Calu3 (cell line): ENCODE results near the gene RGS3. TPM values are rescaled to one million over a fixed set of nuclear protein-coding genes. Genes with fewer than 3 reads are reported as not detected.

Experiments
- BruUV-seq: library from RNA; stranded (reverse); fragments of 400-500 nt; replicated peaks from 2 replicates; lab custom pipeline; 2021; lab: Mats Ljungman, UMichigan
- CTCF ChIA-PET: fragments of 300-600 bp; sonication (Branson Sonifier 250); formaldehyde crosslinking; loops from one replicate; lab custom pipeline; 2022; ENCODE audit warnings: antibody characterized with exemption; lab: Charles Lee
- DNase-seq: peaks from one replicate; pipeline ENCODE4 v3.0.0; 2022
- H3K27ac Mint-ChIP-seq: one replicate; pipeline ENCODE4 v1.8.0; 2022; ENCODE audit warnings: mixed read lengths; ENCODE audit not compliant: unreplicated experiment
- H3K27me3 Mint-ChIP-seq: one replicate; pipeline ENCODE4 v1.8.0; 2022; ENCODE audit warnings: mixed read lengths; ENCODE audit not compliant: unreplicated experiment
- H3K36me3 Mint-ChIP-seq: one replicate; pipeline ENCODE4 v1.8.0; 2022; ENCODE audit warnings: mild to moderate bottlenecking, moderate library complexity, mixed read lengths; ENCODE audit not compliant: insufficient read depth, unreplicated experiment
- H3K4me1 Mint-ChIP-seq: one replicate; pipeline ENCODE4 v1.8.0; 2022; ENCODE audit warnings: mild to moderate bottlenecking, low read depth, mixed read lengths; ENCODE audit not compliant: unreplicated experiment
- H3K4me3 Mint-ChIP-seq: one replicate; pipeline ENCODE4 v1.8.0; 2022; ENCODE audit warnings: mild to moderate bottlenecking, low read depth, moderate library complexity, mixed read lengths; ENCODE audit not compliant: unreplicated experiment
- H3K9me3 Mint-ChIP-seq: one replicate; pipeline ENCODE4 v1.8.0; 2022; ENCODE audit warnings: low read depth, mixed read lengths; ENCODE audit not compliant: unreplicated experiment
- intact Hi-C: fragments of 100-400 bp; cut with micrococcal nuclease; formaldehyde crosslinking; loops from one replicate; pipeline ENCODE4 v1.10.0; 2022; ENCODE audit not compliant: unreplicated experiment
- total RNA-seq: library from RNA; stranded (reverse); gene quantifications from 2 replicates; pipeline ENCODE4 v1.2.3, GENCODE V29; 2022
- TF ChIP-seq, protein P1 (sequence below): fragments of 200-600 bp; IDR thresholded peaks from one replicate; pipeline ENCODE4 v1.8.0; 2022; ENCODE audit warnings: antibody characterized with exemption; ENCODE audit not compliant: unreplicated experiment

RGS3 gene
- total RNA-seq, 1 experiment from 2014 or later: 61.8 TPM

DNA sequence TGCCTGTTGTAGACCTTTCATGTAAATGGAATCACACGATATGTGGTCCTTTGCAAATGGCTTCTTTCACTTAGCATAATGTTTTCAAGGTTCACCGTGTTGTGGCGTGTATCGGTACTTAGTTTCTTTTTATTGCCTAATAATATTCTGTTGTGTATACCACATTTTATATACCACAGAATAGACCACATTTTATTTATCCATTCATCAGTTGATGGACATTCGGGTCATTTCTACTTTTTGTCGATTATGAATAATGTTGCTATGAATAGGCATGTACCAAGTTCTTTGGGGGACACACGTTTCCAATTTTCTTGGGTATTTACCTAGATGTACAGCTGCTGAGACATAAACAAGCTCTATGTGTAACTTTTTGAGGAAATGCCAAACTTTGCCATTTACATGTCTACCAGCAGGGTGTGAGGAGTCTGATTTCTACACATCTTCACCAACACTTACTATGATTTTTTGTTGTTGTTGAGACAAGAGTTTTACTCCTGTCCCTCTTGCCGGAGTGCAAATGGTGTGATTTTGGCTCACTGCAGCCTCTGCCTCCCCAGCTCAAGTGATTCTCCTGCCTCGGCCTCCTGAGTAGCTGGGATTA is 144.7 kb downstream of the RGS3 start:
- DNase-seq: no peak
- Mint-ChIP-seq H3K36me3 (peaks cover 7% of the 10 kb centered on the region), H3K4me3 (no peak overlapping the region), H3K9me3 (no peaks in the 10 kb centered on the region), H3K27ac (no peak overlapping the region), H3K4me1 (peaks cover 19% of the 10 kb centered on the region), H3K27me3 (no peaks in the 10 kb centered on the region)
- BruUV-seq: no TSS peak
- CTCF ChIA-PET: interaction anchor here (0.9 kb wide), 1 partner anchor 15 kb away, joined by 3 read pairs; no protein-coding TSS in a partner anchor
- intact Hi-C loops: loop anchor here (5.0 kb wide), 1 partner anchor 49 kb away; no protein-coding TSS in a partner anchor
- TF ChIP-seq, protein P1, sequence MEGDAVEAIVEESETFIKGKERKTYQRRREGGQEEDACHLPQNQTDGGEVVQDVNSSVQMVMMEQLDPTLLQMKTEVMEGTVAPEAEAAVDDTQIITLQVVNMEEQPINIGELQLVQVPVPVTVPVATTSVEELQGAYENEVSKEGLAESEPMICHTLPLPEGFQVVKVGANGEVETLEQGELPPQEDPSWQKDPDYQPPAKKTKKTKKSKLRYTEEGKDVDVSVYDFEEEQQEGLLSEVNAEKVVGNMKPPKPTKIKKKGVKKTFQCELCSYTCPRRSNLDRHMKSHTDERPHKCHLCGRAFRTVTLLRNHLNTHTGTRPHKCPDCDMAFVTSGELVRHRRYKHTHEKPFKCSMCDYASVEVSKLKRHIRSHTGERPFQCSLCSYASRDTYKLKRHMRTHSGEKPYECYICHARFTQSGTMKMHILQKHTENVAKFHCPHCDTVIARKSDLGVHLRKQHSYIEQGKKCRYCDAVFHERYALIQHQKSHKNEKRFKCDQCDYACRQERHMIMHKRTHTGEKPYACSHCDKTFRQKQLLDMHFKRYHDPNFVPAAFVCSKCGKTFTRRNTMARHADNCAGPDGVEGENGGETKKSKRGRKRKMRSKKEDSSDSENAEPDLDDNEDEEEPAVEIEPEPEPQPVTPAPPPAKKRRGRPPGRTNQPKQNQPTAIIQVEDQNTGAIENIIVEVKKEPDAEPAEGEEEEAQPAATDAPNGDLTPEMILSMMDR: no peak

DNA sequence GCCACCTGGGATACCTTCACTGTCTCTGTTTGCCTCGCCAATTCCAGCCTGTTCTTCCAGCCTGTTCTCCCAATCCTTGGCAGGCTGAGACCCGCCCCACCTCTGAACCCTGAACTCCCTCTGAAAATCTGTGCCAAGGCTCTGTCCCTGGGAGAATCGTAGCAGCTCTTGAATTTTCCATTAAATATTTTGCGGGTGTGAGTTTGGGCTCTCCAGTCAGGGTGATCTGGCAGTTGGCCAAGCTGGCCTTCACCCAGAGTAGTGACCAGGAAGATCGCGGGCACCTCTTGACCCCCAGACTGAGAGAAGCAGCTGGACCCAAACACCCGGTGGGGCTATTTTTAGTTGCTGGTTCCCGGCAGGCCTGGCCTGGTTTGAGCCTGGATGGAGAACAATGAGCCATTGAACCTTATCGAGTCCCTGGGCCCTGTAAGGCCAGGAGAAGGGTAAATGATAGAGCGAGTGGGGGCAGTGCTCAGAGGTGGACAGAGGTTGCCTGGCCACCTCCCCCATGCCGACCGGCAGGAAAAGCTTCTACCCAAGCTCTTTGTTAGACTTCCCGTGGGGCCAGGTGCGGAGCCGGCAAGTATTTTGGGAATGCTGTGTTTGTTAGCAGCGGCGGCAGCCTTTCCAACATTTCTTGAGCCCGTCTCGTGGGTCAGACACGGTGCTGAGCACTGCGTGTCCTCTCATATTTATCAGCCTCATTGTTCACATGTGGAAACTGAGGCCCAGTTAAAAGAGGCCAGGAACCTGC is 146.2 kb downstream of the RGS3 start:
- TF ChIP-seq, protein P1: no peak
- no TSS peak for BruUV-seq
- H3K27me3 Mint-ChIP-seq: no peaks in the 10 kb centered on the region
- H3K27ac Mint-ChIP-seq: peak overlapping the region; percentile 55
- no peaks in the 10 kb centered on the region for H3K9me3 Mint-ChIP-seq
- peak overlapping the region; percentile 14 for H3K4me3 Mint-ChIP-seq
- H3K4me1 Mint-ChIP-seq: peaks cover 31% of the 10 kb centered on the region
- peaks cover 7% of the 10 kb centered on the region for H3K36me3 Mint-ChIP-seq
- CTCF ChIA-PET: interaction anchor here (0.8 to 1.2 kb wide), 3 partner anchors 13 to 144 kb away, joined by 3 to 6 read pairs (median 4); no protein-coding TSS in a partner anchor
- peak; percentile 69 for DNase-seq
- intact Hi-C loops: loop anchor here (5.0 kb wide), 1 partner anchor 48 kb away; no protein-coding TSS in a partner anchor

DNA sequence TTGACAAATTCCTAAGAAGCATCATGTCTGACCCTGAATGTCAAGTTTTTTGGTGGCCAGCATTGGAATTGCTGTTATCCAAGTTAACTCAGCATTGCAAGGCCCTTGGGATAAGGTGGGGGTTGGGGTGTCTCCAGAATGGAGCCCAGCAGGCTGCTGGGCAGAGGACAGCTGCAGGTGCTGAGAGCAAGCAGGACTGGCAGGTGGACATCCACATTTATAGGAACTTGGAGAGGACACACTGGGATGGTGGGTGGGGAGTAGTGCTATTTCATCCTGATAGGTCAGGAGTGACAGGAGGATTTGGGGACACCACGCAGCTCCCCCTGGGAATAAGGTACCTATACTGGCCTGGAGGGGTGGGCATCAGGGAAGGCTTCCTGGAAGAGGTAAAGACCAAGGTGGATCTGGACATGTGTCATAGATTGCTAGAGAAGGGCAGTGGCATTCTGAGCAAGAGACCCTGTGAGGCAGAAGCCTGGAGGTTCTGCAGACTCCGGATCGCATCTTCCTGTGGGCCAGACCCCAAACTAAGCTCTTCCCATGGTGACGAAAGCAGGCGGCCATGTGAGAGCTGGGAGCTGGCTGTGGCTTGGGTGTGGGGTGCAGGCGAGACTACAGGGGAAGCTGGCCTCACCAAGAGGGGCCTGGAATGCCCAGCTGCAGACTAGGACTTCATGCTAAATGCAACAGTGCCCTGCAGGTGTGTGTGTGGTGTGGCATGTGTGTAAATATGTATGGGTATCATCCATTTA is 148.1 kb downstream of the RGS3 start:
- DNase-seq: no peak
- Mint-ChIP-seq H3K4me3 (no peak overlapping the region), H3K27me3 (no peaks in the 10 kb centered on the region), H3K9me3 (no peaks in the 10 kb centered on the region), H3K4me1 (peaks cover 31% of the 10 kb centered on the region), H3K27ac (no peak overlapping the region), H3K36me3 (peaks cover 7% of the 10 kb centered on the region)
- intact Hi-C loops: no loop called here
- CTCF ChIA-PET: no interaction called here
- BruUV-seq: no TSS peak
- TF ChIP-seq, protein P1: no peak

DNA sequence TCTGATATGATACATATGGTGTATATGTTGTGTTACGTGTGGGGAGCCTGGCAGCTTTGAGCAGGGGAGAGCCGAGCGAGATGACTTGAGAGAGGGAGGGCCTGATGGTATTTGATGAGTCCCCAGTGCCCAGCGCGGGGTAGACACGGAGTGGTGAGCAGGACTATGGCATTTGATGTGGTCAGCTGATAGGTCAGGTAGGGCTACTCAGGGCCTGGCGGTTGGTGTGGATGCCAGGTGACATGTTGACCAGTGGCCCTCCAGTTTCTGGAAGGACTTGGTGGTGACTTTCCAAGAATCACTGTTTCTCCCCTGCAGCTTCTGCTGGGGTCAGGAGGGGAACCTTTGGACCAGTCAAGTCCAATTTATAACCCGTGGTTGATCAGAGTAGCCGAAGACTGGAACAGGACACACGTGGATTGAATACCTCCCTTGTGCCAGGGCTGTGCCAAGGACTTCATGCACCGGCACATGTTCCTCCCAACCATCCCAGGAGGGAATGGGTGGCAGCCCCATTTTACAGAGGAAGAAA is 148.8 kb downstream of the RGS3 start:
- Mint-ChIP-seq H3K4me1 (peaks cover 34% of the 10 kb centered on the region), H3K4me3 (no peak overlapping the region), H3K36me3 (peaks cover 7% of the 10 kb centered on the region), H3K27me3 (no peaks in the 10 kb centered on the region), H3K9me3 (no peaks in the 10 kb centered on the region), H3K27ac (no peak overlapping the region)
- CTCF ChIA-PET: no interaction called here
- no TSS peak for BruUV-seq
- TF ChIP-seq, protein P1: no peak
- intact Hi-C loops: no loop called here
- no peak for DNase-seq
